Measurements from ENCODE around the gene NKD1.

Gene NKD1

DNA sequence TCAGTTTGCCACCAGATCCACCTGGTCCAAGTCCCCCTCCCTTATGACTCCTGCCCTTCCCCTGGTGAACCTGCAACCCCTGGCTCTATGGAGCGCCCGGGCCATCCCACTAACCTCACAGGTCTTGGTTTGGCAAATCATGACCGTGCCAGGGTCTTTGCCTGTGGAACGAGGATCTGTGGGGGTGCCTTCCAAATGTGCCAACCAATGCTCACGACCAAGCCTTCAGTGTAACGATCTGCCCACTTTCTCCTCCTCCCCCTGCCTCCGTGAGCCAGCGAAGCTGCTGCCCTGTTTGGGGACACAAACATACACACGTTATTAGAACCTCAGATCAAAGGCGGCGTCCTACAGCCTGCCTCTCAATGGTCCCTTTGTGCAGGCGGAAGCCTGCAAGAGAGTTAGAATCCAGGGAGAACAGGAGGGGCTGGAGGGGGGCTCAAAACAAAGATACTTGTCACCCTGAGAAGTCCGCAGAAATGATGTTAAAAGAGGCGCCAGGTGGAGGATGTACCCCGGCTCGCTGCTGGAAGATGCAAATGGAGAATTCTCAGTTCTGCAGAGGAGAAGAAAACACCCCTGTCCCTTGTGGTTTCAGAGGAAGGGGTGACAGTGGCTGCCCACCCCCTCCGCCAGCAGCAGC, 9.0 kb upstream of the NKD1 start:
- FAIRE-seq, result no peak

DNA sequence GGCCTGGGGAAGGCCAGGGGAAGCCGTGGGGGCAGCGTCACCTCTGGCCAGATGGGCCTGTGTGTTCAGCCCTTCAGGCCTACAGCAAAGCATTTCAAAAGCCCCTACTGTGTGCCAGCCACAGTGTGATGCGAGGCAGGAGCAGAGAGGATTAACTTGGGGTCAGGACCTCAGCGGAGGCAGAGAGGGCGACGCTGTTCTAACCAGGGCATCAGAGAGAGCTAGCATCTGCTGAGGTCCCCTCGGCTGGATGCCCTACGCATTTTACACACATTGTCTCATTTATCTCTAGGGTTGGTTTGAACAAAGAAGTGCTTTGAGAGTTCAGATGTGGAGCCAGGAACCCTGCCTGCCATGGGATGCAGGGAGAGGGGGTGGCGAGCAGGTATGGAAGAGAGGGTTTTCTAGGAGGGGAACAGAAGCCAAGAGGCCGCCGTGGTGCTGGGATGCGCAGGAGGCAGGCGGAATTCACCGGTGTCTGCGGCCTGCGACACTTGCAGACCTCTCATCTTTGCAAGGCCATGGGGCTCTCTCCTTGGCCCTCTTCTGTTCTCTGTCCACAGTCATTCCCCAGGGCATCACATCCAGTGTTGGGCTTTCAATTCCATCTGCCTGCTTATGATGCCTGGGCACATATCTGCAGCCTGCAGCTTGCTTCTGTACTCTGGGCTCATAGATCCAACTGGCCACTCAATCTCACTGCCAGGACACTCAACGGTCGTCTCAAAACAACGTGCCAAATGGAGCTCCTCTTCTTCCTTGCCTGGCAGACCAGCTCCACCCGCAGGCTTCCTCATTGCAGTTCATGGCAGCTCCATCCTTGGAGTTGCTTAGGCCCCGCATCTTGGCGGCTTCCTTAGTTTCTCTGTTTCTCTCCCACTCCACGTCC, 8.1 kb upstream of the NKD1 start:
- FAIRE-seq, result no peak

GRCh38 chr16:50540711-50541007, 7.5 kb upstream of the NKD1 start:
- no peak for FAIRE-seq

GRCh38 chr16:50542703-50543102, 5.5 kb upstream of the NKD1 start:
- no peak for FAIRE-seq

DNA sequence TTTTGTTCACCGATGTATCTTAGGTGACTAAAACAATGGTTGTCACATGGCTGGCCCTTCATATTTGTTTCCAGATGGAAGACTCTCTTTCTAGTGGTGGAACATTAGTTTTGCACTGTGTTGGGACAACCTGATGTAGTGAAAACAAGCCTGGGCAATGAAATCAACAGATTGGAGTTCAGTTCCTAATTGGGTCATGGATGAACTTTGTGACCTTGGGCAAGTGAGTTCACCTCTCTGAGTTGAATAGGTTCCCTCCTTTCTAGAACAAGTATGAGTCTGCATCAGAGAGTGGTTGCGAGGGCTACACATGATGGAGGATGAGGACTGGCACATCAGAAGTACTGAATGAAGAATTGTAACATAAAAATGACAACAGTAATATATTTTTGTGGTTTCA, 2.1 kb upstream of the NKD1 start:
- no peak for FAIRE-seq

DNA sequence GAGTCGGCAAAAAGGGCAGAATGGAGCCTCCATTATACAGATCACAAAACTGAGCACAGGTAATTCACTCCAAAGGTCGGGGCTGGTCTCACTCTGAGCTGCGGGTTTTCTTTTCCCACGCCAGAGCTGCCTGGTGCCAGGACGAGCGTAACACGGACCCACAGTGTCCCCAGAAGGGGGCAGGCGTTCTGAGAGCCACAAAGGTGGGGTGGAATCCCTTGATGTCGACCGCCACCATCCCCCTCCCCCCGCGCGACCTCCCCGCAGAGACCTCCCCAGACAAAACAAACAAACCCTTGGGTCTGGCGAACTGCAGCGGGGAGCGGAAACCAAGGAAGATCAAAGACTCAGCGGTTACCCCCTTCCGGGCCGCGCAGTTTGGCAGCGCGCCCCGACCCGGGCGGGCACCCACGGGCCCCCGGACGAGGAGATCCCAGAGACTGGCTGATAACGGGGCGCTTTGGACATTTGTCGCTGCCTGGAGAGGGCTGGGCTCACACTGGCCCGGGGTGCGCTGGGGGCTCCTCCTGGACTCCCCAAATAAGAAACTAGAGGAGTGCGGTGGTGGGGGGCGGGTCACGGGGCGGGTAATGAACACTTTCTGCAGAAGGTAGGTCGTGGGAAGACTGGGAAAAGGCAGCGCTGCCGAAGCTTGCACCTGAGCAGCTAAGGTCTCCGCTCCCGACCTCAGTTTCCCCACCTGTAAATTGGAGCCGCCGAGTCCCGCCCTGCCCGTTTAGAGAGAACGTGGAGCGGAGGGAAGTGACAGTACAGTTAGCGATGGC, 664 bp upstream of the NKD1 start:
- no peak for FAIRE-seq

- no peak for FAIRE-seq
These were observed 839 bp downstream of the NKD1 start for GRCh38 chr16:50548909-50549560.

GRCh38 chr16:50549561-50549915, 1.3 kb downstream of the NKD1 start:
- FAIRE-seq, result no peak

GRCh38 chr16:50550035-50550434, 1.8 kb downstream of the NKD1 start:
- FAIRE-seq, result no peak

DNA sequence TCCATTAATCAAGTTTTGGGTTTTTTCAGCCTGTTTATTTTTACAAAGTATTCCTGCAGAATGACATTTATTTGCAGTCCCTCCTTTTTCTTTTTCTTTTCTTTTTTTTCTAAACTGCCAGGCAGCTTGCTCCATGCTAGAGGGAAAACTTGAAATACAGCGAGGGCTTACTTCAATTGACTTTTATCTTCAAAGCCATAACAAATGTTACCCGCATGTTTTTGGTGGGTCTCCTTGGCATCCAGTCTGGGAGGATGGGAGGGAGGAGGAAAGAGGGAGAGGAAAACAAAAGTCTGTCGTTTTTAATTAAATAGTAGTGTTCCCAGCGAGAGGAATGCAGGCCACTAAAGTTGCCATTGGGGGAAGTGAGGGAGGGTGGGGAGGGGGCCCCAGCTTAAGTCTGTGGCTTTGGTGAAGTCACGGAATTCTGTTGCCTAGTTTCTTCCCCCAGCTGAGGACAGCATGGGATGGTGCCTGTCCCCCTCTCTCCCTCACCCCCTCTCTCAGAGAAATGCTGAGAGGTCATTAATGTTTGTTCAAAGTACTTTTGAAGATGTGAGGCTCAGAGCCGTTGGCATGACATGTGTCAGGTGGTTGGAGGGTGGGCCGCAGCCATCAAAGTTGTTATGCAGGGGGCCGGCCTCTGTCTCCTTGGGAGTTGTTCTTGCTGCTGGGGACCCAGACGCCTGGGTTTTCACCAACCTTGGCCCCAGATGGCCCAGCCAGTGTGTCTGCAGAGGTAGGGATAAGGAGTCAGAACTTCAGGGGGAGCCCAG, 2.9 kb downstream of the NKD1 start:
- FAIRE-seq, result no peak

GRCh38 chr16:50552476-50553101, 4.4 kb downstream of the NKD1 start:
- no peak for FAIRE-seq

GRCh38 chr16:50553182-50553710, 5.0 kb downstream of the NKD1 start:
- FAIRE-seq, result no peak

DNA sequence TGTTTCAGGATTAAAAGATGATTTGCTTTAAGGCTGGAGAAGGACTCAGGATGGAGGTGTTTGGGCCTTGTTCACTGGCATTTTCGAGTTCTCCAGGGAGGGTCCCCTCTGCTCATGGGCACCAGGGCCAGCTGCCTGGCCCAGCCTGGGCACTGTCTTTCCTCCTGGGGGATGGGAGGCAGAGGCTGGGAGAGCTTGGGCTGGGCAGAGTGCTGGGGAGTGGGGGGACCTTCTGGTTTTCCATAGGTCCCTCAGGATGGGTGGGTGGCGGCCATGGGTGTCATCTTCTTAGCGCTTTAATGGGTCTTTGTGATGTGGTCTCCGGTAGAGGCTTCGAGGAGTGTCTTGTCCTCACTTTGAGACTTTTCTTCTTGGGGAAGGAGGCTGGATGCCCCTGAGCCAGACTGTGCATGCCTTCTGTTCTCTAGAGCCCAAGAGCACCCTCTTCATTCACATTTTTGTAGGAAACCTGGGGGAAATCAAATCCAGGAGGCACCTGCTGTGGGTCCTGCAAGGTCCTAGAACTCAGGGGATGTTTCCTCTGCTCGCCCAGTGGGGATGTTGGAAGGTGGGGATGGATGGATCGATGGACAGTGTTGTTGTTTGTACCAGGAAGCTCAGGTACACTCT, 5.7 kb downstream of the NKD1 start:
- FAIRE-seq, result no peak

DNA sequence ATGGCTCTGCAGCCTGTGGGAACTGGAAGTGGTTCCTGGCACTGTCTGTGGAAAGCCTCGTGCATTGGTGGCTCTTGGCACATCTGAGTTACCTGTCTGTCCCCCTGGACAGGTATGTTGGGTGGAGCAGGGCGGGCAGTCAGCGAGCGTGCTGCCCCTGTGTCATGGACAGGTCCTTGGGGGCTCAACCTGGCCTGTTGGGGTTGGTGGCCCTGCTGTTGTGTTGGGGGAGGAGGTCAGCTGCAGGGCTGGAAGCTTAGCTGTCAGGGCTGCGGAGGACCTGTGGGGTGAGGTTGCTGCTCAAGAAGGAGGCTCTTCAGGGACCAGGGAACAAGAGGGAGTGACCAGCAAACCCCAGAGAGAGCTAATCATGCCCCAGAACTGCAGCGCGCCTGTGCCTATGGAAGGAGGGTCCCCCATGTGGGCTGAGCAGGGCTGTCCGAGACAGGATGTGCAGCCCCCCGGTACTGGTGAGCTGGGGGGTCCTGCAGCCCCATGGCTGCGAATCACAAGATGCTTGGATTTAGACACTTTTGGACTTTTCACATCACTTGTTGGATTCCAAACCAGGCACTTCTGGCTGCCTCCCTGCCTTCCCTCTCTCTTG, 7.2 kb downstream of the NKD1 start:
- FAIRE-seq, result no peak

- no peak for FAIRE-seq
These were observed 7.9 kb downstream of the NKD1 start for GRCh38 chr16:50555952-50556673.

GRCh38 chr16:50557046-50557445, 8.8 kb downstream of the NKD1 start:
- no peak for FAIRE-seq

DNA sequence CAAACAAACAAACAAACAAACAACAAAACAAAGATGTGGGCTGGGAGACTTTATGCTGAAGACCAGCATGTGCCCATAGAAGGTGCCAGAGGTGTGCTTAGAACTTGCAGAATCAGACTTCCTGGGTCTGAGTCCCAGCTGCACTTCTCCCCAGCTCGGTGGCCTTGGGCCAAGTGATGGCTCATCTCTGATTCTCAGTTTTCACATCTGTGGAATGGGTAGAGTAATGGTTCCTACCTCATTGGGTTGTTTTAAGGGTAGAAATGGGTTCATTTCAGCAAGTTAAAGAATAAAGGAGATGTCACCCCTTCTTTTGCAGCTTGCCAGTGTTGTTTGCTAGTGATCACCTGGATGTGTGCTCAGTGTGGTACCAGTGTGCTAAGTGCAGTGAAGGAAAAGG, 10.7 kb downstream of the NKD1 start:
- FAIRE-seq, result no peak

- FAIRE-seq, result no peak
These were observed 11.1 kb downstream of the NKD1 start for GRCh38 chr16:50559342-50559741.

DNA sequence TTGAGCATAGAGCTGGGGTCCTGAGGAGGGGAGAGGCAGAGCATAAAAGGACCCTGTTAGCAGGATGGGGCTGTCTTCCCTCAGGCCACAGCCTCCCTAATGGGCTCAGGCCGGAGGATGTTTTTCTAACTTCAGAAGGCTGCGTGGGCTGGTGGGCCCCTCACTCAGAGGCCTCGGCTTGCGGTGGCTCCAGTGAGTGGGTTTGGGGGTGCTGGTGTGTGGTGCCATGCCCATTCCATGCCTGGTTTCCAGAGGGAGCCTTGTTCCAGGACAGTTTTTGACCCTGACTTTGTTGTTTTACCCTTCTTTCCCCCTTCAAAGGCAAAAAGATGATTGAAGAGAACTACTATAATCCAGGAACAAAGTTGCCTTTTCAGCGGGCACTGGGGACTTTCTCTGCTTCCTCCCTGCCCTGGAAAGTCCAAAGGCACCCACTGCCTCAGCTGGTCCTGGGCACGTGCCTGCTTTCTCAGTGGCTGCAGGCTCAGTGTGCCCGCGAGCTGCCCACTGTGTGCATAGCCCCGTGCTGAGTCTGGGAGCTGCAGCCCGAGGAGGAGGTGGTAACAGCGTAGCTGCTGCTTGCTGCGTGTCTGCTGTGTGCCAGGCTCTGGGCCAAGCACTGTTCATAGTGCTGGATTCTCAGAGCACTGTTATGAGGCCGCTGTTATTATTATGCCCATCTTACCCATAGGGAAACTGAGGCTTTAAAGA, 11.8 kb downstream of the NKD1 start:
- no peak for FAIRE-seq
